GM06990 (cell line): ENCODE measurements around the gene ASMTL.

Source experiments
- DNase-seq: peaks from one replicate; pipeline ENCODE4 v3.0.0-alpha.2; 2011; ENCODE audit not compliant: insufficient read length; ENCODE audit errors: extremely low read depth
- H3K27me3 ChIP-seq: replicated peaks from 2 replicates; pipeline ENCODE4 v1.6.0; 2011; ENCODE audit warnings: low read length; ENCODE audit not compliant: control insufficient read depth, insufficient read depth
- H3K36me3 ChIP-seq: 2 replicates; pipeline ENCODE4 v1.5.1; 2011; ENCODE audit warnings: low read length; ENCODE audit not compliant: control insufficient read depth, insufficient read depth
- H3K4me3 ChIP-seq: replicated peaks from 2 replicates; pipeline ENCODE4 v1.5.1; 2011; ENCODE audit warnings: low read depth, mild to moderate bottlenecking, control low read depth, low read length
- CTCF ChIP-seq: IDR thresholded peaks from 2 replicates; pipeline ENCODE4 v1.5.1; 2011; ENCODE audit warnings: low read length, control low read depth, mild to moderate bottlenecking, inconsistent platforms; ENCODE audit not compliant: insufficient read depth, poor library complexity, severe bottlenecking

The ASMTL gene

GRCh38 chrX:1420371-1420770 lies 32.3 kb downstream of the ASMTL start:
- H3K36me3 ChIP-seq, result peaks cover 25% of the 10 kb centered on the region
- H3K4me3 ChIP-seq, result no peak overlapping the region
- TF ChIP-seq CTCF, result no peak
- no peak for DNase-seq
- no peaks in the 10 kb centered on the region for H3K27me3 ChIP-seq

DNA sequence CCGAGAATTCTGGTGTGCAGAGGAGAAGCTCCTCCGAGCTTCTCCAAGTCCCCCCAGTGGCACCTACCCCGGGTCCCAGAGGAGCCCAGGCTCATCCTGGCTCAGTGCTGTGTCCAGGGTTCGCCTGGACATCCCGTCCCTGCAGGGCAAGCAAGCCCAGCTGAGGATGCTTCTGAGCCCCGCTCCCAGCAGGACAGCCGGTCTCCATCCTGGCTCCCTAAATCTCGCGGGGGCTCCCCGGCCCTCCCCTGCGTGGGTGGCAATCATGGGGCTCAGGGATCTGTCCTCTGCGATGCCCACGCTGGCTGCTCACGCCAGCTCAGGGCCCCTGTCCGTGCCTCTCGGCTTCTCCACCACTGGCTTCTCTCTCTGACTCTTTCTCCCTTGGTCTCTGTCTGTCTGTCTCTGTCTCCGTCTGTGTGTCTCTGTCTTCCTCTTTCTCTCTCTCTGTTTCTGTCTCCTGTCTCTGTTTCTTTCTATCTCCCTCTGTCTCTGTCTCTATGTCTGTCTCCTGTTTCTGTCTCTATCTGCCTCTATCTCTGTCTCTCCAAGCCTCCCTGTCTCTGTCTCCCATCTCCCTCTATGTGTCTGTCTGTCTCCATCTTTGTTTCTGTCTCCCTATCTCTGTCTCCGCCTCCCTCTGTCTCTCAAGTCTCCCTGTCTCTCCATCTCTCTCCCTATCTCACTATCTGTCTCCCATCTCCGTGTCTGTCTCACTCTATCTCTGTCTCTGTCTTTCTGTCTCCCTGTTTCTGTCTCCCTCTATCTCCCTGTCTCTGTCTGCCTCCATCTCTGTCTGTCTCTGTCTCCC lies 33.0 kb downstream of the ASMTL start:
- TF ChIP-seq CTCF, result no peak
- Histone ChIP-seq H3K27me3 (no peaks in the 10 kb centered on the region), H3K36me3 (peaks cover 22% of the 10 kb centered on the region), H3K4me3 (no peak overlapping the region)
- no peak for DNase-seq

- peaks cover 23% of the 10 kb centered on the region for H3K36me3 ChIP-seq
Measured at GRCh38 chrX:1418901-1419544, 33.7 kb downstream of the ASMTL start.

GRCh38 chrX:1417921-1418771 lies 34.6 kb downstream of the ASMTL start:
- no peaks in the 10 kb centered on the region for H3K27me3 ChIP-seq
- no peak for DNase-seq
- no peak overlapping the region for H3K4me3 ChIP-seq
- no peak for TF ChIP-seq CTCF
- peaks cover 21% of the 10 kb centered on the region for H3K36me3 ChIP-seq

More at GRCh38 chrX:1418901-1419544, 33.7 kb downstream of the ASMTL start:
- Histone ChIP-seq H3K27me3 (no peaks in the 10 kb centered on the region), H3K4me3 (no peak overlapping the region)
- DNase-seq, result no peak
- no peak for TF ChIP-seq CTCF

DNA sequence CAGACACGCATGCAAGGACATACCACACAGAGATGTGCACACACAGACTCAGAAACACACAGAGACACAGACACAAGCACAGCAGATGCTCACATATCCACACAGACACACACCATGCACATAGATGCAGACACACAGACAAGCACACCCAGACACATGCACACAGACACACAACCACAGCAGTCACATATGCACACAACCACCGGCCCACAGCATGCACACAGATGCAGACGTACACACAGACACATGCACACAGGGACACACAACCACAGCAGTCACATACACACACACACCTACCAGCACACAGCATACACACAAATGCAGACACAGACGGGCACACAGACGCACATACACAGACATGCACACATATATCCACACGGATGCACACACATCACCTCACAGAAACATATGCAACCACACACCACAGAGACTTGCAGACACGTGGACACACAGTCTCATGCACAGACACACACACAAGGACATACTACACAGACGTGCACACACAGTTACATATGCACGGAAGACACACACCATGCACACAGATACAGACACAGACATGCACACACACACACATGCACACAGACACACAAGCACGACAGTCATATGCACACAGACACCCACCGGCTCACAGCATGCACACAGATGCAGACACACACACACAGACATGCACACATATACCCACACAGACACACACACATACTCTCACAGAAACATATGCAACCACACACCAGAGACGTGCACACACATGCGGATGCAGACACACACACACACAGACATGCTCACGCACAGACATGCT lies 35.5 kb downstream of the ASMTL start:
- no peak for TF ChIP-seq CTCF
- Histone ChIP-seq H3K4me3 (no peak overlapping the region), H3K27me3 (no peaks in the 10 kb centered on the region), H3K36me3 (peaks cover 25% of the 10 kb centered on the region)
- DNase-seq, result no peak
